G401 (cell line): ENCODE data around the gene TENT5D. TPM values are rescaled to one million over a fixed set of nuclear protein-coding genes. Genes with fewer than 3 reads are reported as not detected.
"Not testable (repeated sequence)": the region's sequence is repeated elsewhere in the genome, so short reads cannot be mapped to it uniquely, and the experiment has no call there.

Source experiments
- DNase-seq: peaks from one replicate; pipeline ENCODE4 v3.0.0-alpha.2; 2015; ENCODE audit warnings: low spot score
- in situ Hi-C: cut with HindIII; loops from 2 replicates; pipeline ENCODE4 v1.10.0; 2016; ENCODE audit warnings: low sequenced_read_pairs, mixed read lengths
- total RNA-seq: library from RNA; depleted of rRNA; stranded (reverse); fragments of >200 nt; shearing (Covaris generic); gene quantifications from 2 replicates; pipeline ENCODE4 v1.2.3, GENCODE V29; 2014; rRNA removed

TENT5D gene
- not detected in 2 replicates for total RNA-seq

GRCh38 chrX:80420147-80420546 is at the start of gene TENT5D:
Gene TENT5D (plus strand): TSS chrX:80420447. CDS start chrX:80442540, 22,093 bp downstream.
- no peak for DNase-seq
- in situ Hi-C loops = no loop called here

GRCh38 chrX:80385651-80386050 is 34.6 kb upstream of the TENT5D start:
- in situ Hi-C loops = not testable (repeated sequence)

GRCh38 chrX:80388206-80388605 is 32.0 kb upstream of the TENT5D start:
- DNase-seq = no peak
- in situ Hi-C loops = no loop called here

More at GRCh38 chrX:80385651-80386050, 34.6 kb upstream of the TENT5D start:
- DNase-seq = not testable (repeated sequence)

GRCh38 chrX:80412042-80412441 is 8.2 kb upstream of the TENT5D start:
- no peak for DNase-seq
- in situ Hi-C loops = no loop called here

- no peak for DNase-seq
- in situ Hi-C loops = no loop called here
These were observed 2.8 kb downstream of the TENT5D start for GRCh38 chrX:80423000-80423399.

GRCh38 chrX:80423744-80424143 is 3.5 kb downstream of the TENT5D start:
- no peak for DNase-seq
- in situ Hi-C loops = no loop called here

- in situ Hi-C loops = no loop called here
- DNase-seq = no peak
These were observed 10.7 kb downstream of the TENT5D start for GRCh38 chrX:80430826-80431504.

GRCh38 chrX:80431505-80431832 is 11.2 kb downstream of the TENT5D start:
- in situ Hi-C loops = no loop called here
- no peak for DNase-seq

GRCh38 chrX:80432441-80432840 is 12.2 kb downstream of the TENT5D start:
- in situ Hi-C loops = no loop called here
- DNase-seq = no peak

- in situ Hi-C loops = no loop called here
- no peak for DNase-seq
These were observed 12.6 kb downstream of the TENT5D start for GRCh38 chrX:80432863-80433262.

GRCh38 chrX:80468166-80468565 is 47.9 kb downstream of the TENT5D start:
- DNase-seq, in situ Hi-C loops: not testable (repeated sequence)

GRCh38 chrX:80471582-80471981 is 51.3 kb downstream of the TENT5D start:
- in situ Hi-C loops = no loop called here
- no peak for DNase-seq

GRCh38 chrX:80485543-80485942 is 65.3 kb downstream of the TENT5D start:
- DNase-seq = no peak
- in situ Hi-C loops = no loop called here

GRCh38 chrX:80486299-80486698 is 66.1 kb downstream of the TENT5D start:
- DNase-seq = no peak
- in situ Hi-C loops = no loop called here

- no peak for DNase-seq
- in situ Hi-C loops = no loop called here
These were observed 68.9 kb downstream of the TENT5D start for GRCh38 chrX:80489166-80489565.
